ENCODE results near the gene NOTCH2NLA.
"Not testable (repeated sequence)": the region's sequence is repeated elsewhere in the genome, so short reads cannot be mapped to it uniquely, and the experiment has no call there.

NOTCH2NLA gene

DNA sequence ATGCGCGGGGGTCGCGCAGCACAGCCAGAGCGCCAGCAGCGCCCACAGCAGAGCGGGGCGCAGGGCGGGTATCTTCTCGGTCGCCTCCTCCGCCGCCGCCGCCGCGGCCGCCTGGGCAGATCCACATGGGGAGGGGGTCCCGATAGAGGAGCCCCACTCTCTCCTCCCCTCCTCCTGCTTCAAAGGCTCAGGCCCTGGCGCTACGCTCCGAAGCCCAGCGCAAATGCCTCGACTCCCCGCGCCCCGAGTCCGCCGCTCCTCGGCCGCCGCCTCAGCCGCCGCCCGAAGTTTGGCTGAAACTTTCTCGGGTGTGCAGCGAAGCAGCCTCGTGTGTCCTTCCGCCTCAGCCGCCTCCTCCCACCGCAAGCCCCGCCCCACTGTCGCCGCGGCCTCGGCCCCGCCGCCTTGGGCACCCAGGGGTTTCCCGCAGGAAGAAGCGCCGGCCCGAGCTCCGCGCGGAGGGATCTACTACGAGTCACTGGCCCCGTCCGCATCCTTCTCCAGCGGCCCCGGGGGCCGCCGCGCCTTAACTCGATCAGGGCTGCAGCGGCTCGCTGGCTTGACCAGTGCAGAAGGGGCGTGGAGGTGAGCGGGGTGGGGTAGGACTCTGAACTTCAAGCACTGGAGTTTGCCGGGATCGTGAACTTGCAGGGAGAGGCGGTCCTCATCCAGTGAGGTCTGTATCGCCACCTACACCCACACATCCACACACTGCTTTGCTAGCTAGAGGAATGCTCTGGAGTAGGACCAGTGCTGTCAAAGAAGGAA is at the start of gene NOTCH2NLA:
NOTCH2NLA (minus strand) TSS at position 312 of the 768 bp plus-strand sequence. CDS start 39,684 bp downstream, outside the sequence.
- not testable (repeated sequence) for DNase-seq

DNA sequence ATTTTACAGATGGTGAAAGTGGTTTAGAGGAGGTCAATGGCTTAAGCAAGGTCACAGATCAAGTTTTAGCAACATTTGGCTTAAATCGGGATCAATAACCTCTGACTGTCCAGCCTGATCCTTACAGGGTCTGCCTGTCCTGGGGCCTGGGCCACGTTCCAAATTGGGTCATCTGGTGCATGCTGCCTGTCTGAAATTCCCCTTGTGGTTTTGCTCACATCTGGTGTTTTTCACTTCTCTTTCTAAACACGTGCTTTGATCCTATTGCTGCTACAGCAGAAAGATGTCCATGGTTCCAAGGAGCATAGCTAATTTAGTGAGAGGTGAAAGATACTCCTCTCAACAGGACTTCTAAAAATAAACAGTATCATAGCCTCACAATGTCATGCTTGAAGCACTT is 49.5 kb upstream of the NOTCH2NLA start:
- DNase-seq, result not testable (repeated sequence)

DNA sequence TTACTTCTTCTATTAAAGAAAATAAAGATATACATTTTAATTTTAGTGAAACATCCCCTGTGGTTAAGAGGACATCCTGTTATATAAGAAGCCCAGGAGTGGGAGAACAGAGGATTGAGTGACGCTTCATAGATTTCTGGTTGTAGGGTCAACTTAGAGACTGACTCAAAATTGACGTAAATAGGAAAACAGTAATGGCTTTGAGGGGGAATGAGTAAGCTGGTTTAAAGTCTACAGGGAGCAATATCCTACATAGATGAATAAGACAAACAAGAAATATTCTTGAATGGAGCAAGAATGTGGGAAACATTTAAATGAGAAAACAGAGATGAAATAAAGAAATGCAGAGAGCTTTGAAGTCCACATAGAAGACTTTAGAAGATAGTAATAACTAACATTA is 48.3 kb upstream of the NOTCH2NLA start:
- DNase-seq, result not testable (repeated sequence)

DNA sequence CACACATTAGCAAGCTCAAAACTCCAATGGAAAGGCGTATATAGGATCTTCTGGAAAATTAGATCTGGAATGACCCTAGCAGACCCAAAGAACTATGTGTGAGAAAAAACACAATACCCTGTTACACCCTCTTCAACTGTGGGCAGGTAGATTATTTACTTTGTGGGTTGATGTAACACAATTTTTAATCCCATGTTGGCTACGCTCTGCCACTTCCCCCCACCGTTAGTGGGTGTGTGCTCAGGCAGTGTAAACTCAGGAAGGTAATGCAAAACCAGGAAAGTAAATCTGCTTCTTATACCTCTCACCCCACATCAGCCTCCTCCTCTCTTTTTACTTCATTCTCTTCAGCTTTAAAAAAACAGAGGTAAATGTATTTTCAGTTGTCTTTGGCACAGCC is 45.3 kb upstream of the NOTCH2NLA start:
- not testable (repeated sequence) for DNase-seq

DNA sequence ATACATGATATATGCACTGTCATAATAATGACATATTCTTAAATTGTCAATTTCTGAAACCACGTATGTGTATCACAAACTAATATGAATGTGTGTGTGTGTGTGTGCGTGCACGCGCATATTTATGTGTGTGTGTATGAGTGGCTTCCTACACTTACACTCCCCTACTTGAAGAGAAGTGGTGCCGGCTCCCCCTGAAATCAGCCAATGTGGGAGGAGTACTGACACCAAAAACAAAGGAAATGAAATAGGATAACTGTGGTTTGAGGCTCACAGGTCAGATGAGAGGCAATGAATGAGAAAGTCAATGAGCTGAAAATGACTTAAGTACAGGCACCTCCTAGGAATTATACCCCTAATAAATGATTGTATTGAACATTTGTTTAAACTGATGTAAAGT is 44.4 kb upstream of the NOTCH2NLA start:
- not testable (repeated sequence) for DNase-seq

DNA sequence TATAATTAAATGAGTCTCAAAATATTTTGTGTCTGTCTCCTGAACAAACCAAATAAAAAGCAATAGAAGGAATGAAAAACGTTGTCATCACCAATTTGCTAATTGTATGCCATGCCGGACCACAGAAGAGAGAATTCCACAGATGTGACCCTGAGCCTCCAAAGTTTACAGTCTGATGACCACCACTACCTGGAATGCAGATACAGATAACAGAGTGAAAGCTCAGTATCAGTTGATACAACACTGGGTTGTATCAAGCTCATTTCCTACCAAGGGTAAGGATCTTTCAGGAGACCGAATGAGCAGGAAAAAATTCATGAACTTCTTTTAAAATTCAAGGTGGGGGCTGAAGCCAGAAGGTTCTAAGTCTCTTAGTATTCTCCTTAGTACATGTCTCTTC is 43.9 kb upstream of the NOTCH2NLA start:
- DNase-seq, result not testable (repeated sequence)

DNA sequence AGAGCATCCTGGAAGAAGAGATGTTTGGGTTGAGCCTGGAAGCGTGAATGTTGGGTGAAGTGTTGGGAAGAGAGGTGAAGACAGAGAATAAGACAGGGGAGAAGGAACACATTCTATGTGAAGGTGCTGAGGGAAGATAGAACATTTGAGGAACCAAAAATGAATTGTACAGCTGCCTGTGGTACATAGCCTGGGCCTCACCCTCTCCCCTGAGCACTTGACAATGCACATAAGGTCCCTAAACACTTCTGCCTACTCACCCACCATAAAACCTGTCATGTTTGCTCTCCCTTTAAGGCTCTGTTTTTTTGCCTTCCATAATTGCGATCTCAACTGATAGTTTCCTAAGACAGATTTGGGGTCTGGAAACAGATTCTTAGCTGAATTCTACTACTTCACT is 43.2 kb upstream of the NOTCH2NLA start:
- not testable (repeated sequence) for DNase-seq

DNA sequence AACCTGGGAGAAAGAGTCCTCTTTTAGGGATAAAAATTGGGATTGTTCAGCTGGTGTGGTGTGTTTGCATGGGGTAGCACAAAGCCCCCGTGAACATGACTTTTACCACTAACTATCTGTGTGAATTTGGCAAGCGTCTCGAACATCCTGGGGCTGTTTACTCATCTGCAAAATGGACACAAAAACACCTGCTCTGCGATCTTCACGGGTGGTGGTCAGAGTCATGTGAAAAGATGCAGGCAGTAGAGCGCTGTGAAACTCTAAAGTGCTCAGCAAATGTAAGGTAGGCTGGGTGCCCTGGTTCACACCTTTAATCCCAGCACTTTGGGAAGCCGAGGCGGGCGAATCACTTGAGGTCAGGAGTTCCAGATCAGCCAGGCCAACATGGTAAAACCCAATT is 41.3 kb upstream of the NOTCH2NLA start:
- DNase-seq, result not testable (repeated sequence)

DNA sequence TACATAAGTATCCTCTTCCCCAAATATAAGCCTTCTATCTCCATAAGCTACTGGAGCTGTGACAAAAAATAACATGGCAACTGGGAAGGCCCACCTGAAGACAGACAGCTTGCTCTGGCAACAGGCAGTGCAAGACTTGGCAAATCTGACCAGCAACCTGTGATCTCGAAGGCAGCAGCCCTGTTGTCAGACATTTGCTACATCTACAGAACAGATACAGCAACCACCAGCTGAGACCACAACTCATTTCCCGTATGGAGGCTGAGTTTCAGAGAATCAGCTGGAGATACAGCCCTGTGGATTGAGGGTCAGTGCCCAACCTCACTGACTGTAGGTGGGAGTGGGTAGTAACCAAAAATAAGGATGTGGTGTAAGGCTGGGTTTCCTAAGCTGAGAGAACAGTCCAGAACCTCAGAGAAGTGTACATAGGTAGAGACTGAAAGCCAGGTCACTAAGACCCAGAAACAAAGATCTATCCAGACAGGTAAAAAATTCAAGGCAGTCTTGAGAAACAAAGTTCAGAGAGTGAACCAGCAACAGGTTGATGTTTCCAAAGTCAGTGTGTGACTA is 37.4 kb upstream of the NOTCH2NLA start:
- DNase-seq, result not testable (repeated sequence)

DNA sequence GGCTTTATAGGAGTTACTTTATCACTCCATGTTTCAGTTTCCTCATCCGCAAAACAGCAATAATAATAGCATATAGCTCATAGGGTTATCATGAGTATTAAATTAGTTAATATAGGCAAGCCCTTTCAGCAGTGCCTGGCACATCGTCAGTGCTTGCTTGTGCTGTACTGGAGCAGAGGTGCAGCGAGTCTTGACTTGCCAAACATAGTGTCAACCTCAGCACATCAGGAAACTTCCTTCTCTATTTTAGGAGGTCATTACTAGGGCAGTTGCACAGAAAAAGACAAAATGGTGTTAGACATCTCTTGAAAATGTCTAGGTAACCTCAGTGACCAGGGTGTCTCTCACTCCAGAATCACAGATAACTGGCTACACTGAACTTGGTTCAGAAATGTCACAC is 35.9 kb upstream of the NOTCH2NLA start:
- DNase-seq, result not testable (repeated sequence)

DNA sequence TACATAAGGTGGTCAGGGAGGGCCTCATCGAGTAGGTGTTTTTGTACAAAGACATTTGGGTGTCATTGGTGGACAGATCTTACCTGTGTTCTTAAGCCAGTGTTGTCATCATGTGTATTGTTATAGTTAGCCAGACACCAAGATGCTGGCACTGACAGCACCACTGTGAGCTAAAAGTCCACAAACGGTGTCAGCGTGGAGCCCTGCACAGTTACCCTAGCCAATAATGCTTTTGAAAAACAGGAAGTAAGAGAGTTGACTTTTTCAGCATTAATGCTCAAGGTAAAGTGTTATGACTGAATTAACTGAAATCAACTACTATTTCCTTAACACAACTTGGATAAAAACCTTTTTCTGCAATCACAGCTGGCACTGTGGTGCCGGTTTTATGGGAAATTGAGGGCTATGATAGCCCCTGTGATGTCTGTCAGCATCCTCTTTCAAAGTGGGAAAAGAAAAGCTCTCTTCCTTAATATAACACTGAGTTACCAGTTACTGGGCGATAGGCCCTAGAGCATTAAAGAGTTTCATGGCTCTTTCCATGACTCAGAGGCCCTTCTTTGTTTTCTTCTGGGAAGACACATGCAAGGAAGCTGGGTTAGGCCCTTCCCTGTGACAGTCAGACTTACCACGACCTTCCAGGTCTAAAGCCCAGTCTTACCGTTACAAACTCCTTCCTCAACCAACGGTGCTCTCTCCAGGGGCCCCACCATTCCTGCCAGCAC is 31.3 kb upstream of the NOTCH2NLA start:
- DNase-seq, result not testable (repeated sequence)

DNA sequence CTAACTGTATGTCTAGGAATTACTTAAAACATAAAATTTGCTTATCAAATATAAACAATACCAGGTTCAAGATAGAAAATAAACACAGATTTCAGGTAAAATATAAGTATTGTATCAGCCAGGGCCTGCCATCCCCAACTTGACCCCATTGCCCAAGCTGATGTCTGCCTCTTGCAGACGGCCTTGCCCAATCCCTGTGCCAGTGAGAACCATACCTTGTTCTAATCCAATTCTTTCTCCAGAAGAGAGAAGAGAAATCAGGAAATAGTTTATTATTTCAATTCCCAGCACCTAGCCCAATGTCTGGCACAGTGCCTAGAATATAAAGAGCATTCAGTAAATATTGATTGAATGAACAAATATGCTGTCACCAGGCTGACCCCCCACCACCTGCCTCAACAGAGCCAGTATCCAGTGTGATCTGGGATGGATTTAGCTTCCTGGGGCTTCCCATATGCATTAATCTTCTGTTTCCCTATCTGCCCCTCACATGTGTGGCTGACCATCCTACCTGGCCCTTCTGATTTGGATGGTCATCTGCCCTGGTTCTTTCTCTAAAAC is 29.3 kb upstream of the NOTCH2NLA start:
- not testable (repeated sequence) for DNase-seq

DNA sequence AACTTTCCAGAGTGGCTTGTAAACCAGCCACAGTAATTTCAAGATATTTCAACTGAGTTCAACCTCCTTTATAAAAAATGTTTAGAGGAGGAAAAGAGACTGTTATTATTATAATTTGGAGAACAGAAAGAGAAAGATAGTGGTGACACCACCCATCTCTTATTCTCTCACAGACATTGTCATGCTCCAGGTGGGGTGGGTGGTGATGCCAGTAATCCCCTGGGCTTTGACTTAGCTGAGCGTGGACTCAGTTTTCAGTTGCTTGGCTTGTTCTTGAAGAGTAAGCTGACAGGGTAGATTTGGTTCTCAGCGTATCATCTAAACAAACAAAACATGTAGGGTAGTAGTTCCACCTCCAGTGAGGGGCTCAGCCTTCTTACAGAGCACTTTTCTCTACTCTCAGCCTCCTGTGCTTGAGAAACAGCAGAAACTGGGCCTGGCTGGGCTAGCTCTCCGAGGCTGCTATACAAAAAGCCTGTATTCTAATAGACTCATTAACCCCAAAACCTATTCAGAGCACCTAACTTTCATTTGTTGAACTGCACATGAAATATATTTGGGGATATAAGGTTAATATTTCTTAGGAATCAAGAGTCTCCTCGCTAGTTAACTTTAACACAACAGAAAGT is 25.9 kb upstream of the NOTCH2NLA start:
- not testable (repeated sequence) for DNase-seq

DNA sequence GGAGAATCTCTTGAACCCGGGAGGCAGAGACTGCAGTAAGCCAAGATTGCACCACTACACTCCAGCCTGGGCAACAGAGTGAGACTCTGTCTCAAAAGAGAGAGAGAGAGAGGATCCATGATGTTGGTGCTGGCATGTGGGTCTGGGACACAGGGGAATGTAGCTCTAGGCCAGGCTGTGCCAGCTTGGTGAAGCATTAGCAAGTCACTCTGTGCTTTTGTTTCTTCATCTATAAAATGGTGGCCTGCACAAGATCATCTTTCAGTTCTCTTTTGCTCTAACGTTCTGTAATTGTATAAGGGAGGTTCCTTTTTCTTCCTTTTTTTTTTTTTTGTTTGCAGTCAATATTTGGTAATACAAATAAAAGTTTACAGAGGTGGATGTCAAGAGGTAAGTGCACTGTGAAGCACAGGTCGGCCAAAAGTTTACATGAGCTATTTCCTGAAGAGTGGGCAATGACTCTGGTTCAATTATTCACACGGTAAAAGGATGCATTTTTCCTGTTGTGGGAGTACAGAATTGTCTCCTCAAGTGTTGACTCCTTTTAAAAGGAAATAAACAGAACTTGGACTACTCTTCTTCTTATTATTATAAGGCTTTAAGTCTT is 24.5 kb upstream of the NOTCH2NLA start:
- DNase-seq, result not testable (repeated sequence)

DNA sequence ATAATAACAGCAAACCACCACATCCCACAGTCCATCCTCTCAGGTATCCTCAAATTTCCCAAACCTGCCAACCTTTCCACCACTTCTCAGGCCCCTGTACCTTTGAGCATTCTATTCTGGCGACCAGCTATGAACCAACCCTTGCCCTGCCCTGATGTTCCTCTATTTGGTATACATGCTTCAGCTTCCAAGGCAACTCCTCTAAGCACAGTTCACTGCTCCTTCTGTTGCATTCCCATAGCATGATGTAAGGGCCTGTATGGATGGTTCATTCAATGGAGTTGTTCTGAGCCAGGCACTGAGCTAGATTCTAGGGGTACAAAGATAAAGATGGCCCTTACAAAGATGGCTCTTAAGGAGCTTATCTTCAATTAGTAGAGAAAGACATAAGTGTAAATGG is 22.7 kb upstream of the NOTCH2NLA start:
- DNase-seq, result not testable (repeated sequence)

DNA sequence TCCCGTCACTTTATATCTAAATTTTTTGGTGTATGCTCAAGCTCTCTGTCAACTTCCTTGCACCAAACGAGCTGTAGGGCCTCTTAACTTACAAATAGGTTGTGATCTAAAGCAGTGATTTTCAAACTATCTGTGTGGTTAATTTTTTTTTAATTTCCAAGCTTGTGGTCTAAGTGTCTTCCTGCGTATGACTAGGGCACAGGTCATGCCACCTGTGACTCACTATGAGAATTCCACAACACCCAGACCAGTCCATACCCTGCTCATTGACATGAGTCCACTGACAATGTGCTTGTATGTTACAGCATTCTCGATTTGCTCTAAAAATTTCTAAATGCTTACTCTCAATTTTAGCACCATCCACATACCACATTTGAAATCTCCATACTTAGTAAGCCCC is 19.8 kb upstream of the NOTCH2NLA start:
- not testable (repeated sequence) for DNase-seq

DNA sequence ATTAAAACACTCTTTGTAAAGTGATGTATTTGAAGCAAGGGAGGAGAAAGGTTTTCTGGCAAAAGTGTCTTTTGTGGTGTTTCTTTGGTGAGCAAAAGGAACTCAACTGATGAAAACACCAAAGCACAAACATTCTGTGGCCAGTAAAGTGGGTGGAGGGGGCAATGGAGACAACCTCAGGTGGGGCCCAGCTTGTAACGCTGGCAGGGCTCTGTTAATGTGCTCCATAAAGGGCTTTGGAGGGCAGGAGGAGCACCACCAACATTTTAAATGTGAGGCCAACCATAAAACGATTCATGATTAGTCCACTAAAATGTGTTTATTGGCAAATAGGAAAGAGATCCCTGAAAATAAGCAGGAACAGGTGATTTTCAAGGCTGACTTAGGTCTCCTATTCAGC is 7.8 kb upstream of the NOTCH2NLA start:
- DNase-seq, result not testable (repeated sequence)

DNA sequence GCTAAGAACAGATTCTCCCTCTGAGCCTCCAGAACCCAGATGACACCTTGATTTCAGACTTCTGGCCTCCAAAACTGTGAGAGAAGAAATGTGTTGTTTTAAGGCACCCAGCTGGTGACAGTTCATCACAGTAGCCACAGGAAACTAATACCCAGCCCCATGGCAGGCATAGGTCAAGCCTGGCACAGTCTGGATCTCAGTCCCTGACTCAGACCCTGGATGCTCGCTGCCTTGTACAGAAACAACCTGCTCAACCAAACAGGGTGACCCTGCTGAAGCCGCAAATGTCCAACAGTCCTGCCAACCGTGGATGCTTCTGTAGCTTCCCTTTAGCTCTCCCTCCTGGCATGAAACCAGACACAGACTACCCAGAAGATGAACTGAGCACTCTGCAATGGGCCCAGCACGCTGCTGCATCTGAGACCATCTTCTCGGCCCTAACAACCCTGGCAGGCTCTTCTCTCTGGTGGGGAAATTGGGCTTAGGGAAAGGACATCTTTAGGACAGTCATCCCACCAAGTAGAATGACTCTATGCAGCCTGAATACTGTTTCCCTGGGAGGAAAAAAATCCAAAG is 7.3 kb upstream of the NOTCH2NLA start:
- DNase-seq, result not testable (repeated sequence)

DNA sequence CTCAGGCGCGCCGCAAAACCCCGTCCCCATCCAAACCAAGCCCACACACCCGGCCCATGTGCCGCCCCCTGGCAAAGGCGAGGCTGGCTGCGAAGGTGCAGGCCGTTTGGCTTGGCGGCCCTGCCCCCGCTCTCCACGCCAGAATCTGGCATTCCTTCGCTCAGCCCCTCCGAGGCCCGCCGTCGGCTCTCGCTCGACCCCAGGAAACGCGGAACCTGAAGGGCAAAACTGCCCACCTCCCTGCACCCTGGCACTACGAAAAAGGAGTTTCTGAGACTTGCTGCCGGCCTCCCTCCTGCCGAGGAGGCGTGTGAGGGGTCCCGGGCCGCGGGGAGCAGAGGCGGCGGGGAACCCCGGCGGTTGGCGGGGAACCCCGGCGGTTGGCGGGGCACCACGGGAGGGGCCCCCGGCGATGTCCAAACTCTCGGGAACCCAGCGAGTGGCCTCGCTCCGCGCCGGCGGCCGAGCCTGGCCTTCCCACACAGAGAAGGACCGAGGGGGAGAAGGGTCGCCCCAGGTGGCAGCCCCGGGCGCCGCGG is 608 bp downstream of the NOTCH2NLA start:
- DNase-seq, result not testable (repeated sequence)

DNA sequence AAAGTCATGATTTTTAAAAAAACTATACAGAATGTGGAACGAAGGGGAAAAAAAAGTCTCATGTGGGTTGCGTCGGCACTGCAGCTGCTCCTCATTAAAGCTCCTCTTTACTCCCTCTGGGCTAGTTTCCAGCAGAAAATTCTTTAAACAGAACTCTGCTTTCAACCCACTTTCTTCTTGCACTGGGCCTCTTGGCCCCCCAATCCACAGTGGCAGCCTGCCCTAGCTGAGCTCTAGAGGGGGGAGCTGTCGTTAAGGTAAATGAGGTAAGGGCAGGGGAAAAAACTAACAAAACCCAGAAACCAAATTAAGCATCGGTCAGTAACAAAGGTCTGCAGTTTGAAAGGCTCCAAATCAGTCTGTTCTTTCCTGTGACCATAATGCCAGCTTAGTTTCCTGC is 54.3 kb downstream of the NOTCH2NLA start:
- not testable (repeated sequence) for DNase-seq

DNA sequence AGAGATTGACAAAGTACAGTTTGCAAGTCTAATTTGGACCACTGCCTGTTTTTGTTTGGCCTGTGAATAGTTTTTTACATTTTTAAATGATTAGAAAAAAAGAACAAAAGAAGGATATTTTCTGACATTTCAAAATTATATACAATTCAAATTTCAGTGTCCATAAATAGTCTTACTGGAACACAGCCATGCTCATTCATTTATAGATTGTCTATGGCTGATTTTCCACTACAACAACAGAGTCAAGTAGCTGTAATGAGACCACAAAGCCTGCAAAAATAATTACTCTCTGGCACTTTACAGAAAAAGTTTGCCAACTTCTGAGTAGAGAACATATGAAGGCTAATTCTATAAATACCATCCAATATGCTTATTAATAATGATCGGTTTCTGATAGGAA is 61.1 kb downstream of the NOTCH2NLA start:
- not testable (repeated sequence) for DNase-seq

DNA sequence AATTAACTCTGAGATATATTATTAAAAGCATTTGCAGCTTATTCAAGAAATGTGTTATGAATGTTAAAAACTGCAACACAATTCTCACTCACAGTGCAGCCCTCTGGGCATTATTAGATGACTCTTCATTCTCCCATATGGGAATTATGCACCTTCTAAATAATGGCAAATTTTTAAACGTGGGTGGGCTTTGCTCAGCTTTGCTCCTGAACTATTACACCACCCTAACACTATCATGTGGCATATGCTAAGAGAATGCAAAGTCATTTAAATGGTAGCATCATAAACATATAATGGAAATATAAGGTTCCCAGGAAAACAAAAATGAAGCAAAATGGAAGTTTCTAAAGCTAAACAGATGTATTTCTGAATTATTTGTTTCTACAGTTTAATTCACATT is 61.5 kb downstream of the NOTCH2NLA start:
- not testable (repeated sequence) for DNase-seq
